Right kidney (tissue), 1 donor: Measurements from ENCODE around the gene KIAA1755.

Experiments used
- DNase-seq: peaks from one replicate; pipeline ENCODE4 v3.0.0-alpha.2; 2016

KIAA1755 gene

GRCh38 chr20:38216746-38217595, 43.6 kb downstream of the KIAA1755 start:
- no peak for DNase-seq

- no peak for DNase-seq
Observed at GRCh38 chr20:38216201-38216600, 44.3 kb downstream of the KIAA1755 start.

- DNase-seq = no peak
Observed at GRCh38 chr20:38215194-38216182, 45.0 kb downstream of the KIAA1755 start.

GRCh38 chr20:38214256-38215193, 46.0 kb downstream of the KIAA1755 start:
- no peak for DNase-seq

- no peak for DNase-seq
Observed at GRCh38 chr20:38213607-38213940, 47.0 kb downstream of the KIAA1755 start.

GRCh38 chr20:38212806-38213606, 47.5 kb downstream of the KIAA1755 start:
- DNase-seq = no peak

- DNase-seq = no peak
Observed at GRCh38 chr20:38211200-38212097, 49.1 kb downstream of the KIAA1755 start.

GRCh38 chr20:38210741-38211140, 49.8 kb downstream of the KIAA1755 start:
- no peak for DNase-seq

GRCh38 chr20:38209736-38210405, 50.7 kb downstream of the KIAA1755 start:
- no peak for DNase-seq

GRCh38 chr20:38209054-38209675, 51.4 kb downstream of the KIAA1755 start:
- no peak for DNase-seq

GRCh38 chr20:38208523-38208922, 52.0 kb downstream of the KIAA1755 start:
- DNase-seq = no peak

- DNase-seq = no peak
Observed at GRCh38 chr20:38208088-38208487, 52.4 kb downstream of the KIAA1755 start.

GRCh38 chr20:38207621-38208020, 52.9 kb downstream of the KIAA1755 start:
- no peak for DNase-seq

- DNase-seq = no peak
Observed at GRCh38 chr20:38205001-38205400, 55.5 kb downstream of the KIAA1755 start.

- no peak for DNase-seq
Observed at GRCh38 chr20:38203981-38204357, 56.6 kb downstream of the KIAA1755 start.

- no peak for DNase-seq
Observed at GRCh38 chr20:38203337-38203980, 57.1 kb downstream of the KIAA1755 start.

GRCh38 chr20:38202982-38203293, 57.6 kb downstream of the KIAA1755 start:
- no peak for DNase-seq

GRCh38 chr20:38202153-38202981, 58.2 kb downstream of the KIAA1755 start:
- DNase-seq = no peak
